Left hindlimb (tissue), 1 donor: Measurements from ENCODE around the gene SGPL1.

Experiments used
- DNase-seq: peaks from one replicate; pipeline ENCODE4 v3.0.0-alpha.2; 2018

Gene SGPL1

DNA sequence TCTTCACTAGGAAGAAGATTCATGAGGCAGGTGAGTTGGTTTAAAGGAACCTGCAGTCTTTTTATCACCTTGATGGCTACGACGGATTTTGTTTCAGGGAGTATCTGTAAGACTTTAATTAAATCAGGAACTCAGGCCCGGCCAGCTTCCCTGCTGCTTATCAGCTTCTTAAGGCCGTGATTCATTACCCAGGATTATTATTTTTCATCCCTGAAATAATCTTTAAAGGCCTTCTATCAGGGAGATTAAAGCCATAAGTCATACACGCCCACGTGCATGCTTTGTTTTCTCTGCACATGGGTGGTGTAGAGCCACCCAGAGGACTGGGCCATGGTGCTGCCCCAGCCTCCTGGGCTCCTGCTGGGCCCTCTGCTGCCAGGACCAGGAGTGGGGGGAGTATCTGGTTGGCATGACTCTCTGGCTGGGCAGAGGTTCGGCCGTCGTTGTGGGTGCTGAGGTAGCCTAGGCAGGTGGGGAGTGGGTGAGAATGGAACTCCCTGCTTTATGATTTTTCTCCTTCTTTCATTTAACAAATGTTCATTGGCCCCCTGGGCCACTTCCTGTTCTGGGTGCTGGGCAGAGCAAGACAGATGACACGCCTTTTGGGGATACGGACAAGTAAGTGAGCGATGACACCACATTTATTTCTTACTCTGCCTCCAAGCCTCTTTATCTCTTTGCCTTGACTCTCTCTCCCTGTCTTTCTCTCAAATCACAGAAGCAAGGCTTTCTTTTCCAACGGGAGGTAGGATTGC, 111.6 kb downstream of the SGPL1 start:
- no peak for DNase-seq

DNA sequence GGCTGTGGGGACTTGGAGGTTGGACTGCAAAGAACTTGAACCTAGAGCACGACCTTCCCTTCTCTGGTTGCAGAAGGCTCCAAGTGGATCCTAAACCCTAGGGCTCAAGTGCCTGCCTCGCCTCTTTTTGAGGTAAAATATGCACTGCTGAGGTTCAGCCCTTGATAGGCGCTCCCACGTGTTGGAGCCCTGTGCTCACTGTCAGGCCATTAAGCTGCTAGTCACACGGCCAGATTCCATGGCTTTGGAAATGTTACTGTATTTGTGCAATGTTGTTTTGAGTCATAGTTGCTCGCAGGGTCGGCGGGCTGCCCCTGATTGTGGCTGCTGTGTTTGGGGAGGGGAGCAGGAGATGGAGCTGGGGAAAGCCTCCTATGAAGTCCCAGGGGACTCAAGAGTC, 112.4 kb downstream of the SGPL1 start:
- DNase-seq, result no peak

- DNase-seq, result no peak
Observed at GRCh38 chr10:70930263-70931000, 114.7 kb downstream of the SGPL1 start.
